ENCODE results near the gene AIG1.

DNA sequence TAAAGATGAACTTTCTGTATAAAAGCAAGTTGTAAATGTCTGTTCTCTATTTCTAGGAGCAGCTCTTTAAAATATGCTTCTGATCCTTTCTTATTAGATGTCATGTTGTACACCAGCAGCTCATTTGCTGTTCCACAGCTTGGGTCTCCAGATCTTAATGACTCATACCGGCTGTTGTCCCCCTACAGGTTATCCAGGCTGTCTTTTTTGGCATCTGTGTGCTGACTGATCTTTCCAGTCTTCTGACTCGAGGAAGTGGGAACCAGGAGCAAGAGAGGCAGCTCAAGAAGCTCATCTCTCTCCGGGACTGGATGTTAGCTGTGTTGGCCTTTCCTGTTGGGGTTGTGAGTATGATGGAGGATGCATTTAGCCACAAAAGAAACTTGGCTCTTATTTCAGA lies 76.0 kb downstream of the AIG1 start:
- TF ChIP-seq, protein P1, sequence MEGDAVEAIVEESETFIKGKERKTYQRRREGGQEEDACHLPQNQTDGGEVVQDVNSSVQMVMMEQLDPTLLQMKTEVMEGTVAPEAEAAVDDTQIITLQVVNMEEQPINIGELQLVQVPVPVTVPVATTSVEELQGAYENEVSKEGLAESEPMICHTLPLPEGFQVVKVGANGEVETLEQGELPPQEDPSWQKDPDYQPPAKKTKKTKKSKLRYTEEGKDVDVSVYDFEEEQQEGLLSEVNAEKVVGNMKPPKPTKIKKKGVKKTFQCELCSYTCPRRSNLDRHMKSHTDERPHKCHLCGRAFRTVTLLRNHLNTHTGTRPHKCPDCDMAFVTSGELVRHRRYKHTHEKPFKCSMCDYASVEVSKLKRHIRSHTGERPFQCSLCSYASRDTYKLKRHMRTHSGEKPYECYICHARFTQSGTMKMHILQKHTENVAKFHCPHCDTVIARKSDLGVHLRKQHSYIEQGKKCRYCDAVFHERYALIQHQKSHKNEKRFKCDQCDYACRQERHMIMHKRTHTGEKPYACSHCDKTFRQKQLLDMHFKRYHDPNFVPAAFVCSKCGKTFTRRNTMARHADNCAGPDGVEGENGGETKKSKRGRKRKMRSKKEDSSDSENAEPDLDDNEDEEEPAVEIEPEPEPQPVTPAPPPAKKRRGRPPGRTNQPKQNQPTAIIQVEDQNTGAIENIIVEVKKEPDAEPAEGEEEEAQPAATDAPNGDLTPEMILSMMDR (IDR thresholded peaks at IDR 0.05; ENCODE audit: borderline replicate concordance, extremely low read depth, low read length, poor library complexity, severe bottlenecking) = no peak
- no peak for TF ChIP-seq EZH2 (IDR thresholded peaks at IDR 0.05; ENCODE audit: borderline replicate concordance, low read depth, low read length, severe bottlenecking)
